H1 (cell line): Measurements from ENCODE around the gene LRRC39. TPM values are rescaled to one million over a fixed set of nuclear protein-coding genes. Genes with fewer than 3 reads are reported as not detected.

ENCODE experiments used
- CTCF ChIA-PET: fragments of 300-600 bp; sonication (Branson Sonifier 250); formaldehyde crosslinking; loops from one replicate; lab custom pipeline; 2021; ENCODE audit not compliant: partially characterized antibody; lab: Charles Lee
- POLR2A ChIA-PET: fragments of 300-600 bp; sonication (Branson Sonifier 250); formaldehyde crosslinking; loops from one replicate; lab custom pipeline; 2021; ENCODE audit warnings: inconsistent platforms; ENCODE audit not compliant: partially characterized antibody; lab: Charles Lee
- DNase-seq, 2 experiments: peaks; one replicate each; pipeline versions ENCODE4 v3.0.0 to v3.0.0-alpha.2; 2010 to 2022; ENCODE audit warnings: low spot score in 2 of 2, low read depth in 1 of 2, mixed read lengths in 1 of 2
- FAIRE-seq: peaks from 2 replicates; lab custom pipeline; 2011; peaks lifted over from hg19 to GRCh38; lab: Jason Lieb, UNC
- H2AFZ ChIP-seq: 2 replicates; pipeline ENCODE4 v1.8.1; 2012; ENCODE audit warnings: low read length, inconsistent platforms
- H2AK5ac ChIP-seq: 2 replicates; pipeline ENCODE4 v1.6.1; 2013; ENCODE audit warnings: low read depth, low read length
- H2BK120ac ChIP-seq: replicated peaks from 2 replicates; pipeline ENCODE3; 2013; ENCODE audit warnings: low read depth, low read length, inconsistent platforms
- H2BK12ac ChIP-seq: 2 replicates; pipeline ENCODE4 v1.6.1; 2013; ENCODE audit warnings: low read depth, low read length
- H2BK15ac ChIP-seq: 2 replicates; pipeline ENCODE4 v1.6.1; 2013; ENCODE audit warnings: low read length
- H2BK20ac ChIP-seq: 2 replicates; pipeline ENCODE4 v1.6.1; 2013; ENCODE audit warnings: low read length
- H2BK5ac ChIP-seq: 2 replicates; pipeline ENCODE4 v1.6.1; 2013; ENCODE audit warnings: low read depth, low read length
- H3K14ac ChIP-seq: 2 replicates; pipeline ENCODE4 v1.6.1; 2013; ENCODE audit warnings: inconsistent platforms; ENCODE audit not compliant: insufficient read length
- H3K18ac ChIP-seq: 2 replicates; pipeline ENCODE4 v1.6.1; 2013; ENCODE audit warnings: low read length; ENCODE audit errors: extremely low read depth
- H3K23ac ChIP-seq: 2 replicates; pipeline ENCODE4 v1.6.1; 2013; ENCODE audit warnings: inconsistent platforms; ENCODE audit not compliant: insufficient read length
- H3K23me2 ChIP-seq: 2 replicates; pipeline ENCODE4 v1.6.1; 2013; ENCODE audit warnings: low read depth, low read length
- H3K27ac ChIP-seq: 2 replicates; pipeline ENCODE4 v1.6.1; 2011; ENCODE audit warnings: low read depth, low read length, inconsistent platforms
- H3K27me3 ChIP-seq, 4 experiments: replicated peaks in 1 of 4; 1 replicate in 1 of 4; 2 replicates in 3 of 4; pipeline versions ENCODE4 v1.6.1 to v1.8.1; 2011 to 2013; ENCODE audit warnings: low read length in 3 of 4, mild to moderate bottlenecking in 3 of 4, inconsistent platforms in 2 of 4, mixed read lengths in 2 of 4, moderate library complexity in 1 of 4; ENCODE audit not compliant: control insufficient read depth in 3 of 4, insufficient read depth in 3 of 4; ENCODE audit errors: extremely low read depth in 1 of 4
- H3K36me3 ChIP-seq, 4 experiments: 2 replicates each; pipeline versions ENCODE4 v1.6.1 to v1.8.1; 2011 to 2013; ENCODE audit warnings: mild to moderate bottlenecking in 4 of 4, low read length in 3 of 4, moderate library complexity in 2 of 4, control low read depth in 1 of 4, inconsistent platforms in 1 of 4; ENCODE audit not compliant: insufficient read depth in 4 of 4, control insufficient read depth in 2 of 4
- H3K4ac ChIP-seq: replicated peaks from 2 replicates; pipeline ENCODE3; 2013; ENCODE audit warnings: low read length, low read depth, mixed read lengths, inconsistent platforms; ENCODE audit not compliant: insufficient read length
- H3K4me1 ChIP-seq, 4 experiments: replicated peaks in 1 of 4; 1 replicate in 1 of 4; 2 replicates in 3 of 4; pipeline versions ENCODE4 v1.6.1 to v1.8.1; 2011 to 2013; ENCODE audit warnings: low read length in 3 of 4, inconsistent platforms in 2 of 4, mixed read lengths in 1 of 4; ENCODE audit not compliant: insufficient read depth in 4 of 4, control insufficient read depth in 3 of 4
- H3K4me2 ChIP-seq, 2 experiments: 2 replicates each; pipeline versions ENCODE4 v1.6.1 to v1.8.1; 2011 to 2013; ENCODE audit warnings: low read depth in 2 of 2, low read length in 2 of 2, control low read depth in 1 of 2, inconsistent platforms in 1 of 2, mild to moderate bottlenecking in 1 of 2; ENCODE audit not compliant: insufficient read depth in 1 of 2
- H3K4me3 ChIP-seq, 4 experiments: fragments of 200-600, 300-600 bp in 1 of 4; sonication (generic), shearing (Covaris generic), sonication (Bioruptor Twin) in 1 of 4; 2 replicates each; pipeline versions ENCODE4 v1.5.1 to v1.8.1; 2011 to 2016; ENCODE audit warnings: low read length in 4 of 4, low read depth in 3 of 4, control low read depth in 2 of 4, inconsistent platforms in 2 of 4, mild to moderate bottlenecking in 2 of 4, mixed read lengths in 1 of 4, moderate library complexity in 1 of 4; ENCODE audit not compliant: insufficient read depth in 2 of 4; ENCODE audit errors: extremely low read depth in 1 of 4
- H3K56ac ChIP-seq: replicated peaks from 2 replicates; pipeline ENCODE3; 2013; ENCODE audit warnings: low read depth, mild to moderate bottlenecking, mixed read lengths, low read length, inconsistent platforms; ENCODE audit not compliant: insufficient read length
- H3K79me1 ChIP-seq: 2 replicates; pipeline ENCODE4 v1.6.1; 2013; ENCODE audit warnings: low read depth, low read length, control low read depth
- H3K79me2 ChIP-seq, 2 experiments: 2 replicates each; pipeline versions ENCODE4 v1.6.1 to v1.8.1; 2012 to 2013; ENCODE audit warnings: low read length in 2 of 2, mild to moderate bottlenecking in 2 of 2, inconsistent platforms in 1 of 2; ENCODE audit not compliant: insufficient read depth in 2 of 2, control insufficient read depth in 1 of 2
- H3K9ac ChIP-seq, 4 experiments: replicated peaks in 1 of 4; 1 replicate in 1 of 4; 2 replicates in 3 of 4; pipeline versions ENCODE4 v1.6.1 to v1.8.1; 2011 to 2013; ENCODE audit warnings: low read depth in 3 of 4, low read length in 3 of 4, control low read depth in 2 of 4, mild to moderate bottlenecking in 2 of 4, moderate library complexity in 2 of 4, inconsistent platforms in 1 of 4; ENCODE audit errors: extremely low read depth in 1 of 4
- H3K9me3 ChIP-seq, 2 experiments: 2 replicates each; pipeline versions ENCODE4 v1.6.1 to v1.8.1; 2012 to 2013; ENCODE audit warnings: mild to moderate bottlenecking in 2 of 2, moderate library complexity in 2 of 2, control low read depth in 1 of 2, inconsistent platforms in 1 of 2, low read depth in 1 of 2, low read length in 1 of 2, mixed read lengths in 1 of 2; ENCODE audit not compliant: insufficient read depth in 2 of 2
- H4K20me1 ChIP-seq, 2 experiments: replicated peaks in 1 of 2; 2 replicates each; pipeline versions ENCODE3 to v1.8.1; 2011 to 2013; ENCODE audit warnings: inconsistent platforms in 2 of 2, low read length in 2 of 2, mild to moderate bottlenecking in 1 of 2; ENCODE audit not compliant: insufficient read depth in 2 of 2, control insufficient read depth in 1 of 2
- H4K5ac ChIP-seq: 2 replicates; pipeline ENCODE4 v1.6.1; 2013; ENCODE audit warnings: low read length, low read depth, mixed read lengths, inconsistent platforms; ENCODE audit not compliant: insufficient read length
- H4K8ac ChIP-seq: 2 replicates; pipeline ENCODE4 v1.8.0; 2013; ENCODE audit warnings: mild to moderate bottlenecking, moderate library complexity, low read length, inconsistent platforms; ENCODE audit not compliant: insufficient read depth; ENCODE audit errors: extremely low read depth
- H4K91ac ChIP-seq: replicated peaks from 2 replicates; pipeline ENCODE3; 2013; ENCODE audit warnings: low read length, mixed read lengths, inconsistent platforms; ENCODE audit not compliant: insufficient read length
- EGR1 ChIP-seq: IDR thresholded peaks from 2 replicates; pipeline ENCODE4 v1.6.1; 2011; ENCODE audit warnings: low read depth, low read length, borderline replicate concordance
- EZH2 ChIP-seq: fragments of 200-600 bp; sonication (generic); IDR thresholded peaks from 2 replicates; pipeline ENCODE4 v1.7.1; 2012; ENCODE audit warnings: low read depth, mild to moderate bottlenecking, moderate library complexity, low read length, inconsistent platforms; ENCODE audit not compliant: severe bottlenecking
- GABPA ChIP-seq: IDR thresholded peaks from 2 replicates; pipeline ENCODE4 v1.6.1; 2011; ENCODE audit warnings: mild to moderate bottlenecking, low read length, moderate library complexity, borderline replicate concordance; ENCODE audit not compliant: insufficient read depth
- HDAC2 ChIP-seq, 2 experiments: fragments of 300-600 bp in 1 of 2; sonication (generic) in 1 of 2; IDR thresholded peaks; 2 replicates each; pipeline ENCODE4 v1.6.1; 2011 to 2012; ENCODE audit warnings: low read depth in 2 of 2, low read length in 2 of 2, mild to moderate bottlenecking in 2 of 2, moderate library complexity in 2 of 2, borderline replicate concordance in 1 of 2, inconsistent platforms in 1 of 2
- MAX ChIP-seq: IDR thresholded peaks from 2 replicates; pipeline ENCODE4 v1.6.1; 2012; ENCODE audit warnings: inconsistent platforms
- NANOG ChIP-seq: IDR thresholded peaks from 2 replicates; pipeline ENCODE4 v1.6.1; 2011; ENCODE audit warnings: low read length, low read depth, mild to moderate bottlenecking, inconsistent platforms; ENCODE audit not compliant: insufficient read depth, poor library complexity, severe bottlenecking
- NRF1 ChIP-seq: IDR thresholded peaks from 2 replicates; pipeline ENCODE4 v1.6.1; 2011; ENCODE audit warnings: mild to moderate bottlenecking, low read depth, low read length, improper control_type of control experiment
- PHF8 ChIP-seq: fragments of 200-600 bp; sonication (generic); conservative IDR thresholded peaks from 2 replicates; pipeline ENCODE4 v1.7.1; 2012; ENCODE audit warnings: low read depth, mild to moderate bottlenecking, inconsistent platforms, low read length, moderate library complexity
- POLR2A ChIP-seq, 2 experiments: IDR thresholded peaks; 1 replicate in 1 of 2; 2 replicates in 1 of 2; pipeline ENCODE4 v1.6.1; 2011; ENCODE audit warnings: low read depth in 2 of 2, low read length in 2 of 2, mild to moderate bottlenecking in 2 of 2; ENCODE audit errors: control extremely low read depth in 1 of 2
- RFX5 ChIP-seq: IDR thresholded peaks from 2 replicates; pipeline ENCODE4 v1.6.1; 2011; ENCODE audit warnings: low read depth, low read length, improper control_type of control experiment, borderline replicate concordance
- RNF2 ChIP-seq: fragments of 200-900, 300-1000 bp; sonication (generic); IDR thresholded peaks from 2 replicates; pipeline ENCODE4 v1.7.1; 2016; ENCODE audit warnings: borderline replicate concordance, low read depth, mild to moderate bottlenecking, antibody characterized with exemption, low read length; ENCODE audit not compliant: poor library complexity, severe bottlenecking; ENCODE audit errors: missing control alignments
- SIRT6 ChIP-seq: IDR thresholded peaks from one replicate; pipeline ENCODE4 v1.7.1; 2012; ENCODE audit warnings: low read length, inconsistent platforms
- SP4 ChIP-seq: IDR thresholded peaks from 2 replicates; pipeline ENCODE4 v1.6.1; 2012; ENCODE audit warnings: low read length, inconsistent platforms
- TAF7 ChIP-seq: optimal IDR thresholded peaks from 2 replicates; pipeline ENCODE3; 2011; ENCODE audit warnings: low read depth, mild to moderate bottlenecking, inconsistent platforms, low read length, moderate library complexity, borderline replicate concordance
- ZNF274 ChIP-seq: IDR thresholded peaks from 2 replicates; pipeline ENCODE4 v1.7.0; 2012; ENCODE audit warnings: low read length, borderline replicate concordance; ENCODE audit errors: extremely low read depth
- polyA plus RNA-seq, 7 experiments: library from polyadenylated mRNA; depleted of rRNA in 3 of 7; stranded (reverse) in 5 of 7; unstranded in 2 of 7; fragments of >200 nt in 5 of 7; fragments of 200-250 nt in 2 of 7; gene quantifications; 1 replicate in 5 of 7; 2 replicates in 1 of 7; 4 replicates in 1 of 7; pipeline versions ENCODE4 v1.2.1 to v1.2.3, GENCODE V29; 2011 to 2013; ENCODE audit warnings: missing spikeins in 2 of 7, mixed read lengths in 2 of 7
- total RNA-seq: library from RNA; stranded (reverse); fragmentation: NEBNext Ultra II Directional; extraction: Animal tissue kit (Norgen Biotek cat#: 25700); gene quantifications from 2 replicates; pipeline ENCODE4 v1.2.1, GENCODE V29; 2021

The LRRC39 gene
- total and polyA plus RNA-seq, 2 of the 8 experiments (the other 6 are each of a cell fraction or from before 2014, with no cell fraction given), result 0.33 to 0.39 TPM

GRCh38 chr1:100109554-100110066 lies 68.4 kb downstream of the LRRC39 start:
- Histone ChIP-seq H3K23me2 (no peaks in the 10 kb centered on the region), H2BK15ac (no peak overlapping the region), H4K8ac (no peak overlapping the region), H3K36me3 (peaks cover 0 to 51% (median 15%) of the 10 kb centered on the region in 4 experiments; a peak in 7 of 8 replicates), H3K27ac (no peak overlapping the region), H2BK120ac (no peak overlapping the region), H2BK5ac (no peak overlapping the region), H3K4me1 (no peaks in the 10 kb centered on the region), H3K4me3 (no peak overlapping the region), H3K18ac (no peak overlapping the region), H2BK20ac (no peak overlapping the region), H2AFZ (no peak overlapping the region), H2AK5ac (no peak overlapping the region), H3K79me1 (no peaks in the 10 kb centered on the region), H3K4ac (no peak overlapping the region), H3K23ac (no peak overlapping the region), H3K4me2 (no peak overlapping the region), H4K5ac (no peak overlapping the region), H2BK12ac (no peak overlapping the region), H3K9me3 (no peaks in the 10 kb centered on the region), H3K27me3 (no peaks in the 10 kb centered on the region), H4K20me1 (no peaks in the 10 kb centered on the region), H3K79me2 (no peaks in the 10 kb centered on the region), H3K14ac (no peak overlapping the region), H3K56ac (no peak overlapping the region), H3K9ac (no peak overlapping the region), H4K91ac (no peak overlapping the region)
- ChIA-PET CTCF (no interaction called here), POLR2A (no interaction called here)
- DNase-seq, result no peak
- no peak for FAIRE-seq
- TF ChIP-seq SIRT6, result no peak
- TF ChIP-seq RFX5, result no peak
- no peak for TF ChIP-seq SP4
- TF ChIP-seq EZH2, result no peak
- TF ChIP-seq MAX, result no peak
- no peak for TF ChIP-seq POLR2A (IDR thresholded peaks at IDR 0.05; ENCODE audit: control extremely low read depth in 1 of 2, low read depth in 2 of 2, low read length in 2 of 2)
- no peak for TF ChIP-seq PHF8
- no peak for TF ChIP-seq ZNF274
- no peak for TF ChIP-seq GABPA
- TF ChIP-seq RNF2, result no peak
- no peak for TF ChIP-seq NRF1
- TF ChIP-seq HDAC2 (IDR thresholded peaks at IDR 0.05; ENCODE audit: borderline replicate concordance in 1 of 2, low read depth in 2 of 2, low read length in 2 of 2), result no peak
- TF ChIP-seq NANOG, result no peak
- TF ChIP-seq EGR1, result no peak
- TF ChIP-seq TAF7, result no peak
